ENCODE measurements around the gene SAAL1. TPM values are rescaled to one million over a fixed set of nuclear protein-coding genes. Genes with fewer than 3 reads are reported as not detected.

Gene SAAL1
- total and polyA plus RNA-seq, 4 donors = 4.0 to 15.8 (median 12.5) TPM

GRCh38 chr11:18100926-18101656, 4.8 kb downstream of the SAAL1 start:
- no peaks in the 10 kb centered on the region for H3K27me3 ChIP-seq (ENCODE audit: control insufficient read depth in 1 of 2, insufficient read depth in 2 of 2, low read length in 1 of 2)
- H3K36me3 ChIP-seq (ENCODE audit: control insufficient read depth in 1 of 2, insufficient read depth in 2 of 2, low read length in 1 of 2) = peaks cover 4 to 5% of the 10 kb centered on the region in 2 donors
- no peak for DNase-seq
- no peak overlapping the region for H3K4me3 ChIP-seq (ENCODE audit: low read length in 2 of 2)
- WGBS, 2 donors = 49 to 85% methylated on average over 6 of the region's 6 CpGs
- H3K27ac ChIP-seq (ENCODE audit: low read depth in 1 of 2, low read length in 2 of 2) = no peak overlapping the region
- peaks cover 1 to 6% of the 10 kb centered on the region in 2 donors for H3K4me1 ChIP-seq (ENCODE audit: control insufficient read depth in 1 of 2, insufficient read depth in 2 of 2, low read length in 2 of 2)
- intact Hi-C loops (cut with DNase I) = loop anchor here in 1 of 2 donors (5.0 to 10.0 kb wide), 3 partner anchors 56 to 369 kb away; partner anchors contain the start of genes KCNC1, SERGEF and TPH1
- H3K9me3 ChIP-seq (ENCODE audit: control insufficient read depth, low read length) = no peaks in the 10 kb centered on the region
- ATAC-seq (ENCODE audit: low FRiP score) = no peak

- intact Hi-C loops (cut with DNase I) = no loop called here
- ATAC-seq (ENCODE audit: low FRiP score) (no peak), DNase-seq (no peak)
- Histone ChIP-seq H3K27me3 (ENCODE audit: control insufficient read depth in 1 of 2, insufficient read depth in 2 of 2, low read length in 1 of 2) (no peaks in the 10 kb centered on the region), H3K36me3 (ENCODE audit: control insufficient read depth in 1 of 2, insufficient read depth in 2 of 2, low read length in 1 of 2) (peaks cover 4 to 7% of the 10 kb centered on the region in 2 donors), H3K9me3 (ENCODE audit: control insufficient read depth, low read length) (no peaks in the 10 kb centered on the region), H3K27ac (ENCODE audit: low read depth in 1 of 2, low read length in 2 of 2) (no peak overlapping the region), H3K4me3 (ENCODE audit: low read length in 2 of 2) (no peak overlapping the region), H3K4me1 (ENCODE audit: control insufficient read depth in 1 of 2, insufficient read depth in 2 of 2, low read length in 2 of 2) (no peaks in the 10 kb centered on the region)
Measured at GRCh38 chr11:18093959-18094358, 11.9 kb downstream of the SAAL1 start.

DNA sequence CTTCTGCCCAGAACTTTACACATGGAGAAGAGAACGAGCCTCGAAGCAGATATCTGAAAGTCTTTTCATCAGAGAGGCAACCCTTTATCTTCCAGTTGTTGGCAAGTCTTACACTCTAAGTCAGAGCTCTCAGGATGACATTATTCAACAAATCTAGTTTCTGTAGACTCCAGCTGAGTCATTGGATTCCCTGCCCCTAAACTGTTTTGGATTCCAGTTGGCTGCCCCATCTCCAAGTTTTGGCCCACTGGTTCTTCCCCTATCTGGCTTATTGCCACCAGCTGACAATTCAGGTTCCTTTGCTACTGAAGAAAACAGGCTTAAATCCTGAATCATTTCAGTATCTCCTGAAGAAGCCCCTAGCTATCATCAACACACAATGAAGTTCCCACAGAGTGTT, 14.2 kb downstream of the SAAL1 start:
- no peaks in the 10 kb centered on the region for H3K27me3 ChIP-seq (ENCODE audit: control insufficient read depth in 1 of 2, insufficient read depth in 2 of 2, low read length in 1 of 2)
- peaks cover 1 to 2% of the 10 kb centered on the region in 2 donors for H3K4me1 ChIP-seq (ENCODE audit: control insufficient read depth in 1 of 2, insufficient read depth in 2 of 2, low read length in 2 of 2)
- intact Hi-C loops (cut with DNase I) = no loop called here
- no peaks in the 10 kb centered on the region for H3K9me3 ChIP-seq (ENCODE audit: control insufficient read depth, low read length)
- H3K27ac ChIP-seq (ENCODE audit: low read depth in 1 of 2, low read length in 2 of 2) = no peak overlapping the region
- H3K4me3 ChIP-seq (ENCODE audit: low read length in 2 of 2) = no peak overlapping the region
- no peak for ATAC-seq (ENCODE audit: low FRiP score)
- DNase-seq = no peak
- 43 to 68% methylated on average over 2 of the region's 2 CpGs for WGBS, 2 donors
- H3K36me3 ChIP-seq (ENCODE audit: control insufficient read depth in 1 of 2, insufficient read depth in 2 of 2, low read length in 1 of 2) = peaks cover 7% of the 10 kb centered on the region in 2 donors

DNA sequence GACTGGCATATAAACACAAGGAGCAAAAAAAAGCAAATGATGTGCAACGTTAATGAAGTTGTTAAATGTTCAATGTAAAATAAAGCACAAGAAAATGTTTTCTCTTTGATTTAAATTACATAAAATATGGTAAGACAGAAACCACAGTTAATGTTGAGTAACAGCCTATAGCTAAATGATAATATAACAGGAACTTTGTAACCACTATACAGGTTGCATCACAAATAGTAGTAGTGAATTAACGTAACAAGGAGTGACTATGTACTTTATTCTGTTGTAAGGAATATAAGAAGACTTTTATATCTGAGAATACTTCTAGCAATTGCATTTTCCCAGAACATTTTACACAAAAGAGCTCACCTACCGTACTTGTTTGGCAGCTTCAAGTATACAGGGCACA, 16.9 kb downstream of the SAAL1 start:
- intact Hi-C loops (cut with DNase I) = no loop called here
- peaks cover 0 to 6% of the 10 kb centered on the region in 2 donors for H3K36me3 ChIP-seq (ENCODE audit: control insufficient read depth in 1 of 2, insufficient read depth in 2 of 2, low read length in 1 of 2)

DNA sequence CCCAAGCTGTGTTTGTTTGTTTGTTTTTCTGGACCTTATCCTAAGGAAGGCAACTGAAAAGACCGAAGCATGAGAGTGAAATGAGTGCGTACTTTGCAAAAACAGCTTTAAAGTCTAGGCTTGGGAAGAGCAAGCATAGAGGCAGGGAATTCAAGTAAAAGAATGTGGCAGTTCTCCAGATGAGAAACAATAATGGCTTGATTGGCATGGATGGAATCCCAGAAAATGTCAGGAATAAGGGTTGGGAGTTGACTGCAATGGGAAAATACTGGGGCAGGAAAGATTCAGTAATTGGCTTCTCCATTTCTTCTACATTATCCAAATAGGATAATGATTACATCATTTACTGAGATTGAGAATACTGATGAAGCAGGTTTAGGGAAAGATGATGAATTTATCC, 17.5 kb downstream of the SAAL1 start:
- H3K9me3 ChIP-seq (ENCODE audit: control insufficient read depth, low read length) = no peaks in the 10 kb centered on the region
- H3K27me3 ChIP-seq (ENCODE audit: control insufficient read depth in 1 of 2, insufficient read depth in 2 of 2, low read length in 1 of 2) = no peaks in the 10 kb centered on the region
- no peak for ATAC-seq (ENCODE audit: low FRiP score)
- intact Hi-C loops (cut with DNase I) = no loop called here
- peaks cover 0 to 6% of the 10 kb centered on the region in 2 donors for H3K36me3 ChIP-seq (ENCODE audit: control insufficient read depth in 1 of 2, insufficient read depth in 2 of 2, low read length in 1 of 2)
- DNase-seq = no peak
- WGBS, 2 donors = 7 to 42% methylated on average over 2 of the region's 2 CpGs
- no peak overlapping the region for H3K27ac ChIP-seq (ENCODE audit: low read depth in 1 of 2, low read length in 2 of 2)
- peaks cover 1 to 2% of the 10 kb centered on the region in 2 donors for H3K4me1 ChIP-seq (ENCODE audit: control insufficient read depth in 1 of 2, insufficient read depth in 2 of 2, low read length in 2 of 2)
- no peak overlapping the region for H3K4me3 ChIP-seq (ENCODE audit: low read length in 2 of 2)

More for the DNA sequence above, 16.9 kb downstream of the SAAL1 start:
- no peak for DNase-seq
- H3K9me3 ChIP-seq (ENCODE audit: control insufficient read depth, low read length) = no peaks in the 10 kb centered on the region
- H3K27me3 ChIP-seq (ENCODE audit: control insufficient read depth in 1 of 2, insufficient read depth in 2 of 2, low read length in 1 of 2) = no peaks in the 10 kb centered on the region
- ATAC-seq (ENCODE audit: low FRiP score) = no peak
- H3K4me3 ChIP-seq (ENCODE audit: low read length in 2 of 2) = no peak overlapping the region
- peaks cover 1 to 2% of the 10 kb centered on the region in 2 donors for H3K4me1 ChIP-seq (ENCODE audit: control insufficient read depth in 1 of 2, insufficient read depth in 2 of 2, low read length in 2 of 2)
- no peak overlapping the region for H3K27ac ChIP-seq (ENCODE audit: low read depth in 1 of 2, low read length in 2 of 2)
- 27 to 60% methylated on average over 3 of the region's 3 CpGs for WGBS, 2 donors

DNA sequence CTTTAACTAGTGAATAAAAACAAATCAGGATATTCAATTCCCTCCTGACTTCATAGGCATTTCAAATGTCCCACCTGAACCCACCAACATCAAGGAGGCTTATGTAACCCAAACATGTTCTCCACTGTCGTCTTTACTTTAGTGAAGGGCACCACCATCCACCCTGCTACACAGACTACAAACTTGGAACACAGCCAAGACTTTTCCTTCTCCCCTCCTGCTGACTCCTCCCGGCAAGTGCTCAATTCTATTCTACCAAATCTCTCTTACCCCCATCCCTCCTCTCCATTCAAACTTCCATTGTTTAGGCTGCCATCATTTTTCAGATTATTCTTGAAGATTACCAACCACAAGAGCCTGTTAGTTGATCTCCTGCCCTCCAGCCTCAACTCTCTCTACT, 24.3 kb downstream of the SAAL1 start:
- intact Hi-C loops (cut with DNase I) = no loop called here
- Histone ChIP-seq H3K36me3 (ENCODE audit: control insufficient read depth in 1 of 2, insufficient read depth in 2 of 2, low read length in 1 of 2) (peaks cover 0 to 2% of the 10 kb centered on the region in 2 donors), H3K9me3 (ENCODE audit: control insufficient read depth, low read length) (no peaks in the 10 kb centered on the region), H3K27me3 (ENCODE audit: control insufficient read depth in 1 of 2, insufficient read depth in 2 of 2, low read length in 1 of 2) (no peaks in the 10 kb centered on the region), H3K4me3 (ENCODE audit: low read length in 2 of 2) (no peak overlapping the region), H3K27ac (ENCODE audit: low read depth in 1 of 2, low read length in 2 of 2) (no peak overlapping the region), H3K4me1 (ENCODE audit: control insufficient read depth in 1 of 2, insufficient read depth in 2 of 2, low read length in 2 of 2) (no peaks in the 10 kb centered on the region)
- WGBS, 2 donors = 35 to 42% methylated on average over 2 of the region's 2 CpGs
- DNase-seq = no peak
- no peak for ATAC-seq (ENCODE audit: low FRiP score)

DNA sequence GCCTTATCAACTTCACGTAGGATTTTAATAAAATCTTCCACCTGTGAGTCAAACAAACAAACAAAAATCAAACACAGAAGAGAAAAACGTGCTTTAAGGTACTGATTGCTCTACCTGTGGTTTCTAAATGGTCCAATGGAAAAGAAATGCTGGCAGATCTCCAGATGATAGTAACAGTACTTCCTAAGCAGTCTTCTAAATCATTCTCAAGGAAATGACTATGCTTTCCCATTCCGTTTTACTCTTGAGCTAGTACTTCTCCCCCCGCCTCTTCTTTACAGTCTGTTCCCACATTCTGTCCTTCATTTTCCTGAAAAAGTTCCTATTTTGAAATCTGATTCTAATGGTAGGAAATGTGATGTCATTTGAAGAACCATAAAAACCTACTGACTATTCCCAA, 25.4 kb downstream of the SAAL1 start:
- Histone ChIP-seq H3K4me3 (ENCODE audit: low read length in 2 of 2) (no peak overlapping the region), H3K9me3 (ENCODE audit: control insufficient read depth, low read length) (no peaks in the 10 kb centered on the region)
- no peak for ATAC-seq (ENCODE audit: low FRiP score)

GRCh38 chr11:18078909-18079308, 27.0 kb downstream of the SAAL1 start:
- no peaks in the 10 kb centered on the region for H3K36me3 ChIP-seq (ENCODE audit: control insufficient read depth in 1 of 2, insufficient read depth in 2 of 2, low read length in 1 of 2)
- H3K4me1 ChIP-seq (ENCODE audit: control insufficient read depth in 1 of 2, insufficient read depth in 2 of 2, low read length in 2 of 2) = no peaks in the 10 kb centered on the region
- 94 to 98% methylated on average over 2 of the region's 2 CpGs for WGBS, 2 donors
- intact Hi-C loops (cut with DNase I) = no loop called here
- H3K27ac ChIP-seq (ENCODE audit: low read depth in 1 of 2, low read length in 2 of 2) = no peak overlapping the region
- DNase-seq (no peak), ATAC-seq (ENCODE audit: low FRiP score) (no peak)
- no peak overlapping the region for H3K4me3 ChIP-seq (ENCODE audit: low read length in 2 of 2)
- no peaks in the 10 kb centered on the region for H3K27me3 ChIP-seq (ENCODE audit: control insufficient read depth in 1 of 2, insufficient read depth in 2 of 2, low read length in 1 of 2)
- H3K9me3 ChIP-seq (ENCODE audit: control insufficient read depth, low read length) = no peaks in the 10 kb centered on the region

More for the DNA sequence above, 25.4 kb downstream of the SAAL1 start:
- 77 to 90% methylated on average over 4 of the region's 4 CpGs for WGBS, 2 donors
- no peak for DNase-seq
- Histone ChIP-seq H3K36me3 (ENCODE audit: control insufficient read depth in 1 of 2, insufficient read depth in 2 of 2, low read length in 1 of 2) (no peaks in the 10 kb centered on the region), H3K4me1 (ENCODE audit: control insufficient read depth in 1 of 2, insufficient read depth in 2 of 2, low read length in 2 of 2) (no peaks in the 10 kb centered on the region), H3K27ac (ENCODE audit: low read depth in 1 of 2, low read length in 2 of 2) (no peak overlapping the region), H3K27me3 (ENCODE audit: control insufficient read depth in 1 of 2, insufficient read depth in 2 of 2, low read length in 1 of 2) (no peaks in the 10 kb centered on the region)
- intact Hi-C loops (cut with DNase I) = no loop called here

- no peak overlapping the region for H3K4me3 ChIP-seq (ENCODE audit: low read length in 2 of 2)
- intact Hi-C loops (cut with DNase I) = no loop called here
- H3K4me1 ChIP-seq (ENCODE audit: control insufficient read depth in 1 of 2, insufficient read depth in 2 of 2, low read length in 2 of 2) = no peaks in the 10 kb centered on the region
- 93 to 94% methylated on average over 3 of the region's 3 CpGs for WGBS, 2 donors
- ATAC-seq (ENCODE audit: low FRiP score) (no peak), DNase-seq (no peak)
- H3K27me3 ChIP-seq (ENCODE audit: control insufficient read depth in 1 of 2, insufficient read depth in 2 of 2, low read length in 1 of 2) = no peaks in the 10 kb centered on the region
- H3K9me3 ChIP-seq (ENCODE audit: control insufficient read depth, low read length) = no peaks in the 10 kb centered on the region
- no peak overlapping the region for H3K27ac ChIP-seq (ENCODE audit: low read depth in 1 of 2, low read length in 2 of 2)
- no peaks in the 10 kb centered on the region for H3K36me3 ChIP-seq (ENCODE audit: control insufficient read depth in 1 of 2, insufficient read depth in 2 of 2, low read length in 1 of 2)
Measured at GRCh38 chr11:18075444-18075843, 30.4 kb downstream of the SAAL1 start.
